Testis (tissue), 3 donors: ENCODE measurements around the gene CFAP46. TPM values are rescaled to one million over a fixed set of nuclear protein-coding genes. Genes with fewer than 3 reads are reported as not detected.

Experiments used
- DNase-seq: peaks from one replicate; pipeline ENCODE4 v3.0.0-alpha.2; 2019
- H3K27ac ChIP-seq, 2 donors: fragments of 200-600 bp; sonication (generic); one replicate each; pipeline ENCODE4 v1.5.1; 2019
- H3K27me3 ChIP-seq: fragments of 200-600 bp; sonication (generic); one replicate; pipeline ENCODE4 v1.5.1; 2019
- H3K36me3 ChIP-seq: fragments of 200-600 bp; sonication (generic); one replicate; pipeline ENCODE4 v1.5.1; 2017; ENCODE audit warnings: low read depth; ENCODE audit errors: missing control alignments
- H3K4me1 ChIP-seq: fragments of 200-600 bp; sonication (generic); one replicate; pipeline ENCODE4 v1.5.1; 2019
- H3K4me3 ChIP-seq, 2 donors: fragments of 200-600 bp; sonication (generic); one replicate each; pipeline ENCODE4 v1.5.1; 2017 to 2019
- H3K9me3 ChIP-seq: fragments of 200-600 bp; sonication (generic); one replicate; pipeline ENCODE4 v1.5.1; 2017
- POLR2A ChIP-seq: fragments of 450-650 bp; IDR thresholded peaks from one replicate; pipeline ENCODE4 v1.6.1; 2017; ENCODE audit warnings: antibody characterized with exemption, mild to moderate bottlenecking, moderate library complexity
- WGBS, 2 donors: methylation state at CpG; one replicate each; pipeline ENCODE4 v1.1.5; 2018; 5-methylcytosine and 5-hydroxymethylcytosine counted together
- intact Hi-C: fragments of 100-400 bp; cut with DNase I; formaldehyde crosslinking; loops from one replicate; pipeline ENCODE4 v1.15.1; 2023; ENCODE audit warnings: low total_unique reads
- polyA plus RNA-seq: library from polyadenylated mRNA; stranded (reverse); fragments of 350-450 nt; fragmentation: Illumina TruSeq; extraction: RNeasy Lipid Tissue Mini Kit (QIAGEN cat#74804); gene quantifications from one replicate; pipeline ENCODE4 v1.2.3, GENCODE V29; 2014; ENCODE audit warnings: low read depth, low replicate concordance; ENCODE audit not compliant: insufficient read depth
- total RNA-seq, 2 donors: library from RNA; depleted of rRNA; stranded (reverse); fragments of >200 nt; gene quantifications; one replicate each; pipeline ENCODE4 v1.2.3, GENCODE V29; 2016
- TF ChIP-seq, protein P1 (sequence below), 3 experiments: fragments of 450-650 bp in 2 of 3; fragments of 200-600 bp in 1 of 3; sonication (generic) in 1 of 3; IDR thresholded peaks; one replicate each; pipeline ENCODE4 v1.5.1; 2016 to 2019; ENCODE audit warnings: antibody characterized with exemption in 3 of 3, mild to moderate bottlenecking in 2 of 3, moderate library complexity in 1 of 3

The CFAP46 gene
- total and polyA plus RNA-seq, 3 donors from 2014 or later = 36.0 to 67.6 (median 59.0) TPM

DNA sequence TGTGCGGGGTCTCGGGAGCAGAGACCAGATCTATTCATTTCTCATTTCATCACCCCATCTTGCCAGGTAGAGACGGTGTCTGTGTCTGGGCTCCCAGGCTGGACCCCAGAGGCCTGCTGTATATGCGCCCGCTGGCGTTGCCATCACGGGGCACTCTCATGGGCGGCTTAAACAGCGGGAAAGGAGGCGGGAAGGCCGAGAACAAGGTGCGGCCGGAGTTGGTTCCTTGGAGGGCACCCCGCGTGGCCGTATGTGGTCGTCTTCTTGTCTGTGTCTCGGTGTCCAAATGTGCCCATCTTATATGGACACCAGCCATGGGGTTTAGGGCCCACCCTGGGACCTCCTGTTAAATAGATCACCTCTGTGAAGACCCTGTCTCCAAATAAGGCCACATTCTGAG lies 2.1 kb upstream of the CFAP46 start:
- 95 to 98% methylated on average over 16 to 18 of the region's 18 CpGs for WGBS, 2 donors
- Histone ChIP-seq H3K4me1 (peaks cover 10% of the 10 kb centered on the region), H3K9me3 (no peaks in the 10 kb centered on the region), H3K27ac (no peak overlapping the region), H3K36me3 (no peaks in the 10 kb centered on the region), H3K27me3 (no peaks in the 10 kb centered on the region), H3K4me3 (no peak overlapping the region)
- TF ChIP-seq, protein P1, sequence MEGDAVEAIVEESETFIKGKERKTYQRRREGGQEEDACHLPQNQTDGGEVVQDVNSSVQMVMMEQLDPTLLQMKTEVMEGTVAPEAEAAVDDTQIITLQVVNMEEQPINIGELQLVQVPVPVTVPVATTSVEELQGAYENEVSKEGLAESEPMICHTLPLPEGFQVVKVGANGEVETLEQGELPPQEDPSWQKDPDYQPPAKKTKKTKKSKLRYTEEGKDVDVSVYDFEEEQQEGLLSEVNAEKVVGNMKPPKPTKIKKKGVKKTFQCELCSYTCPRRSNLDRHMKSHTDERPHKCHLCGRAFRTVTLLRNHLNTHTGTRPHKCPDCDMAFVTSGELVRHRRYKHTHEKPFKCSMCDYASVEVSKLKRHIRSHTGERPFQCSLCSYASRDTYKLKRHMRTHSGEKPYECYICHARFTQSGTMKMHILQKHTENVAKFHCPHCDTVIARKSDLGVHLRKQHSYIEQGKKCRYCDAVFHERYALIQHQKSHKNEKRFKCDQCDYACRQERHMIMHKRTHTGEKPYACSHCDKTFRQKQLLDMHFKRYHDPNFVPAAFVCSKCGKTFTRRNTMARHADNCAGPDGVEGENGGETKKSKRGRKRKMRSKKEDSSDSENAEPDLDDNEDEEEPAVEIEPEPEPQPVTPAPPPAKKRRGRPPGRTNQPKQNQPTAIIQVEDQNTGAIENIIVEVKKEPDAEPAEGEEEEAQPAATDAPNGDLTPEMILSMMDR (IDR thresholded peaks at IDR 0.05) = no peak
- no peak for TF ChIP-seq POLR2A
- no peak for DNase-seq
- intact Hi-C loops = no loop called here

DNA sequence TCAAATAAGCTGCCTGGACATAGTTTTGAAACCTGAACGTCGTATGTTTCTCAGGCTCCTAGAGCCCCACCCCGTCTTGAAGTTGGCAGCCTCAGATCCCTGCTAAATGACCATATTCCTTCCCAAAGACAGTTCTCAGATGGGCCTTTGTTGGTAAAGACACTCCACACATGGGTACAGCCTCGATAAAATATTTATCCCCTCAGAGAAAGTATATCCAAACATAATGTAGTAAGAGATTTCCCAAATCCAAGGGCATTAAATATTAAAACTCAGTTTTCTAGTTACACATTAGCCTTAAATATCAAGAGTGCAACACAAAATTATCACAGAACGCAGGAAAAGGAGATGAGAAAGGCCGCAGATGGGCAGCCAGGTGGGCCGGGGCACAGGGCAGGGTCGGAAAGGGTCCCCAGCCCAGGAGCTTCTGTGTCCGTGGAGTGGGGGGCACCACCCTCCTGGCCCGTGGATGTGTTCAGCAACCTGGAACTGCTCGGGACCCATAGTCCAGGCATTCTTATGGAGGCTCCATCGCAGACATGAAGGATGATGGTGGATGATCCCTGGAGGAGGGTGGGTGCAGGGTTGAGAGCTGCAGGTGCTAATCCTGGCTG lies 1.5 kb upstream of the CFAP46 start:
- TF ChIP-seq, protein P1 (IDR thresholded peaks at IDR 0.05) = no peak
- TF ChIP-seq POLR2A = no peak
- no peak for DNase-seq
- Histone ChIP-seq H3K4me1 (peaks cover 10% of the 10 kb centered on the region), H3K27me3 (no peaks in the 10 kb centered on the region), H3K27ac (no peak overlapping the region), H3K36me3 (no peaks in the 10 kb centered on the region), H3K4me3 (no peak overlapping the region), H3K9me3 (no peaks in the 10 kb centered on the region)
- 81 to 86% methylated on average over 11 to 12 of the region's 12 CpGs for WGBS, 2 donors
- intact Hi-C loops = no loop called here

DNA sequence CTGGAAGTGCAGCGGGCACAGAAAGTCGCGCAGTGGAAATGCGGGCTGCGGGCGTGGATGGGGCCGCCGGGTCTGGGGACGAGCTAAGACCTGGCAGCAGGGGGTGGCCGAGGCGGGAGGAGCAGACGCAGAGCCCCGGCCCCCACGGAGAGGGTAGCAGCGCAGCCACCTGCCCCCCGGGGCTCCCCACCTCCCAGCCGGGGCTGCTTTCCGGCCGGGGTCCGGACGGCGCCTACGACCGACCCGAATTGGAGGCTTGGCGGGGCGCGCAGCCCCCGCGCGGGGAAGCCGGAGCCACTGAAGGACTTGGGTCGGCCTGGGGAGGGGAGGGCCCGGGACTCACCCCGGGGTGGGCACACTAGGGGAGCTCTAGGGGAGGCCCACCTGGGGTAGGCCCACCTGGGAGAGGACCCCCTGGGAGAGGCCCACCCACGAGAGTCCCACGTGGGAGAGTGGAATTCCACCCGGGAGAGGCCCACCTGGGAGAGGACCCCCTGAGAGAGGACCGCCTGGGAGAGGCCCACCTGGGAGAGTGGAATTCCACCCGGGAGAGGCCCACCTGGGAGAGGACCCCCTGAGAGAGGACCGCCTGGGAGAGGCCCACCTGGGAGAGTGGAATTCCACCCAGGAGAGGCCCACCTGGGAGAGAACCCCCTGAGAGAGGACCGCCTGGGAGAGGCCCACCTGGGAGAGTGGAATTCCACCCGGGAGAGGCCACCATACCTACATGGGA lies 854 bp upstream of the CFAP46 start:
- TF ChIP-seq, protein P1 (IDR thresholded peaks at IDR 0.05) = no peak
- no peak for TF ChIP-seq POLR2A
- no peaks in the 10 kb centered on the region for H3K36me3 ChIP-seq
- H3K9me3 ChIP-seq = no peaks in the 10 kb centered on the region
- H3K4me1 ChIP-seq = peaks cover 10% of the 10 kb centered on the region
- H3K4me3 ChIP-seq = peak overlapping the region; percentile 59 to 67
- intact Hi-C loops = no loop called here
- H3K27me3 ChIP-seq = no peaks in the 10 kb centered on the region
- no peak for DNase-seq
- 17 to 24% methylated on average over 17 to 43 of the region's 43 CpGs for WGBS, 2 donors
- no peak overlapping the region for H3K27ac ChIP-seq

GRCh38 chr10:132941640-132942051 lies 724 bp downstream of the CFAP46 start:
- H3K27me3 ChIP-seq = no peaks in the 10 kb centered on the region
- peaks cover 10% of the 10 kb centered on the region for H3K4me1 ChIP-seq
- H3K27ac ChIP-seq = peak overlapping the region in 1 of 2 donors; percentile 24
- no peak for DNase-seq
- intact Hi-C loops = no loop called here
- WGBS, 2 donors = 52 to 54% methylated on average over 3 to 11 of the region's 11 CpGs
- no peaks in the 10 kb centered on the region for H3K36me3 ChIP-seq
- H3K4me3 ChIP-seq = peak overlapping the region; percentile 59 to 67
- H3K9me3 ChIP-seq = no peaks in the 10 kb centered on the region
- TF ChIP-seq POLR2A = no peak
- TF ChIP-seq, protein P1 (IDR thresholded peaks at IDR 0.05) = no peak
